Measurements from ENCODE around the gene SYK. TPM values are rescaled to one million over a fixed set of nuclear protein-coding genes. Genes with fewer than 3 reads are reported as not detected.

SYK gene
- total RNA-seq, 1 donor: not detected

DNA sequence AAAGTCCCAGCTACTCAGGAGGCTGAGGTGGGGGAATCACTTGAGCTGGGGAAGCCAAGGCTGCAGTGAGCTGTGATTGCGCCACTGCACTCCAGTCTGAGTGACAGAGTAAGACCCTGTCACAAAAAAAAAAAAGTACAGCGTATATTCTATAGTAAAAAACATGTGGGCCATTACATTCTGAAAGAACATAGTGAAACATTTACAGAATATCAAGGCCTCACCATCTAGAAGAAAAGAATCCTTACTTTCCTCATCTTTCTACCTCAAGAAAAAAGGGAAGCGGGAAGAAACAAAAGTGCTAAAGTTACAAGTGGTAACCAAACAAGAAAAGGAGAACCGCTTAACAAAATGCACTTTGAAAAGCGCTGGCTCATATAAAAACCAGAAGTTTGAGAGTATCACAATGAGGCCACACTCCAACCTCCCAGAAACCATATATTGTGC, 5.7 kb upstream of the SYK start:
- DNase-seq (ENCODE audit: low read depth): no peak
- TF ChIP-seq, protein P1, sequence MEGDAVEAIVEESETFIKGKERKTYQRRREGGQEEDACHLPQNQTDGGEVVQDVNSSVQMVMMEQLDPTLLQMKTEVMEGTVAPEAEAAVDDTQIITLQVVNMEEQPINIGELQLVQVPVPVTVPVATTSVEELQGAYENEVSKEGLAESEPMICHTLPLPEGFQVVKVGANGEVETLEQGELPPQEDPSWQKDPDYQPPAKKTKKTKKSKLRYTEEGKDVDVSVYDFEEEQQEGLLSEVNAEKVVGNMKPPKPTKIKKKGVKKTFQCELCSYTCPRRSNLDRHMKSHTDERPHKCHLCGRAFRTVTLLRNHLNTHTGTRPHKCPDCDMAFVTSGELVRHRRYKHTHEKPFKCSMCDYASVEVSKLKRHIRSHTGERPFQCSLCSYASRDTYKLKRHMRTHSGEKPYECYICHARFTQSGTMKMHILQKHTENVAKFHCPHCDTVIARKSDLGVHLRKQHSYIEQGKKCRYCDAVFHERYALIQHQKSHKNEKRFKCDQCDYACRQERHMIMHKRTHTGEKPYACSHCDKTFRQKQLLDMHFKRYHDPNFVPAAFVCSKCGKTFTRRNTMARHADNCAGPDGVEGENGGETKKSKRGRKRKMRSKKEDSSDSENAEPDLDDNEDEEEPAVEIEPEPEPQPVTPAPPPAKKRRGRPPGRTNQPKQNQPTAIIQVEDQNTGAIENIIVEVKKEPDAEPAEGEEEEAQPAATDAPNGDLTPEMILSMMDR (IDR thresholded peaks at IDR 0.05; ENCODE audit: insufficient read depth, low read depth, low read length): no peak
- no peak overlapping the region for H3K4me3 ChIP-seq (ENCODE audit: low read depth, low read length)

DNA sequence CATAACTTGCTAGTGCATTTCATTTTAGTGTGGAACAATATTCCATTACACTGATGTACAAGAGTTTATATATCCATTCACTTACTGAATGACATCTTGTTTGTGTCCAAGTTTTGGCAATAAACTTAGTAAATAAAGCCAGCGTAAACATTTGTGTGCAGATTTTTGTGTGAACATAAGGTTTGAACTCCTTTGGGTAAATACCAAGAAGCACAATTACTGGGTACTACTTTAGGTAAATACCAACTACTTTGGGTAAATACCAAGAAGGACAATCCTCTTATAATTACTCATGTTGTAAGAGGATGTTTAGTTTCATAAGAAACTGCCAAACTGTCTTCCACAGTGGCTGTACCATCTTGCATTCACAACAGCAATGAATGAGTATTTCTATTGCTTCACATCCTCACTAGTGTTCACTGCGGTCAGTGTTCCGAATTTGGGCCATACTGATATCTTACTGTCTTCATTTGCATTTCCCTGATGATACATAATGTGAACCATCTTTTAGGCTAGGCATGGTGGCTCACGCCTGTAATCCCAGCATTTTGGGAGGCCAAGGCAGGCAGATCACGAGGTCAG, 2.3 kb upstream of the SYK start:
- H3K4me3 ChIP-seq (ENCODE audit: low read depth, low read length): no peak overlapping the region
- TF ChIP-seq, protein P1 (IDR thresholded peaks at IDR 0.05; ENCODE audit: insufficient read depth, low read depth, low read length): no peak

DNA sequence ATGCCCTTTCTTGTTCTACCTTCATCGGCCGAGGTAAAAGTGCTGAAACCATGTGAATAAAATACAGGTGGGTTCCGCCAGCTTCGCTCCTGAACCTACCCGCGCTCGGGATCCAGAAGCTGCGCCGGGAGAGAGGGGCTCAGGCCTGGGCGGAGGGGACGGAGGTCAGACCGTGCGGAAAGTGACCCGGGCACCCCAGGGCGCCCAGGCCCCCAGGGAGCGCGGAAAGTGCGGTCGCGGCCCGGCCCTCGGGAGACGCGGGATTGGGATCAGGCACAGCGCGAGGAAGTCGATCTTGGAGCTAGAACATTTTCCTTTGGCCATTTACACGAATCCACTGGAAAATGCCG, 329 bp downstream of the SYK start:
- TF ChIP-seq, protein P1 (IDR thresholded peaks at IDR 0.05; ENCODE audit: insufficient read depth, low read depth, low read length): no peak
- no peak overlapping the region for H3K4me3 ChIP-seq (ENCODE audit: low read depth, low read length)

More for the DNA sequence above, 2.3 kb upstream of the SYK start:
- no peak for DNase-seq (ENCODE audit: low read depth)

DNA sequence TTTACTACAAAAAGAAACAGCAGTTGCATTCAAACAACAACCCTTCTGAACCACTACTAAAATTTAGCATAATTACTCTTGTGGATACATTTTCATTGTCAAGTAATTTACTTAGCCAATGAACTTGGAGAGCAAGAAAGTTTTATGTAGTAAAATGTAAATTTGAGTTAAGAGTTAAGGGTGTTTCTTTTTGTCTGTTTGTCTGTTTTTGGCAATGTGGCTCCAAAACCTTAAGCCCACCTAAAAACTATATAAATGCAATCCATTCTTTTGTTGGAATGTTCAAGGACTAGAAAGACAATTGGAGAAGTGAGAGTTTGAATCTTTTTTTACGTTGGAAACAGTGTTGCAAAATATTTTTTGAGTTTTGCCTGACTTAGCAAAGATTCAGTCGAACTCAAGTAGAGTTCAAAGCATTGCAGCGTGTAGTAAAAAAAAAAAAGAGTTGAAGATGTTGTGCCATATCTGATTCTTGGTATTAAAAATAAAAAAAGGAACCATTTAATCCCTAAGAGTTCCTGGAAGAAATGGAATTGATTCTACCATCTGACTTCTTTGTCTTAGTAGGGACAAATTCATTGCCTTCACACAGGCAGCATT, 867 bp downstream of the SYK start:
- TF ChIP-seq, protein P1 (IDR thresholded peaks at IDR 0.05; ENCODE audit: insufficient read depth, low read depth, low read length): no peak
- H3K4me3 ChIP-seq (ENCODE audit: low read depth, low read length): no peak overlapping the region
- no peak for DNase-seq (ENCODE audit: low read depth)

More for the DNA sequence above, 329 bp downstream of the SYK start:
- DNase-seq (ENCODE audit: low read depth): no peak

DNA sequence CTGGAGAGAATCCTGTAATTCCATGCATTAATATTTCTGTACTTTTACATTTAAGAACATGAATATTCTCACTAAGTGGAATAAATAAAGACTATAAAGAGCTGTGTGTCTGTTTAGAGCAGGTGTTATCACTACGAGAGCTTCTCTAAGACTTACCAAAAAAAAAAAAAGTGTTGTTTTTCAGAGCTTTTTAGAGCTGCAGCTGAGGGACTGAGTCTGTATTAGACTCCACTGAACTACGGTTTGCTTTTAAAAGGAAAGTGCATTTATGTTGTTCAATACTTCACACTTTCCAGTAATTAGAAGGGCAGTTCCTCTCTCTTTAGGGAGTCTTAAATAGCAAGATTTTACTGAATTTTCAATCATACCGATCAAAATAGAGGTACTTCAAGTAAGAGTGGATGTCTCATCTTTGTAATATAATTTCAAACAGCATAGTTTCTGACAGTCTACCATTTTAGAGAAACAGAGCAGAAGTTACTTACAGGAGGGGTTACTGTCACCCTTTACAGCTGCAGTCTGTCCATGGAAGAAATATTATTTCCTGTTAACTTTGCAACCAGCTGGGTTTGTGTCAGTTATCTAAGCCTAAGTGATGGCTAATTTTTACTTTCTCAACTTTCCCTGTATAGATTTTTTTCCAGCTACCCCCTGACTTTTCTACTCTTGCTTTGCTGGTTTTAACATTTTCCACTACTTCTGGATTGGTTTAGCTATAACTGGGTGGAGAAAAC, 2.4 kb downstream of the SYK start:
- TF ChIP-seq, protein P1 (IDR thresholded peaks at IDR 0.05; ENCODE audit: insufficient read depth, low read depth, low read length): no peak
- no peak overlapping the region for H3K4me3 ChIP-seq (ENCODE audit: low read depth, low read length)
- DNase-seq (ENCODE audit: low read depth): no peak

DNA sequence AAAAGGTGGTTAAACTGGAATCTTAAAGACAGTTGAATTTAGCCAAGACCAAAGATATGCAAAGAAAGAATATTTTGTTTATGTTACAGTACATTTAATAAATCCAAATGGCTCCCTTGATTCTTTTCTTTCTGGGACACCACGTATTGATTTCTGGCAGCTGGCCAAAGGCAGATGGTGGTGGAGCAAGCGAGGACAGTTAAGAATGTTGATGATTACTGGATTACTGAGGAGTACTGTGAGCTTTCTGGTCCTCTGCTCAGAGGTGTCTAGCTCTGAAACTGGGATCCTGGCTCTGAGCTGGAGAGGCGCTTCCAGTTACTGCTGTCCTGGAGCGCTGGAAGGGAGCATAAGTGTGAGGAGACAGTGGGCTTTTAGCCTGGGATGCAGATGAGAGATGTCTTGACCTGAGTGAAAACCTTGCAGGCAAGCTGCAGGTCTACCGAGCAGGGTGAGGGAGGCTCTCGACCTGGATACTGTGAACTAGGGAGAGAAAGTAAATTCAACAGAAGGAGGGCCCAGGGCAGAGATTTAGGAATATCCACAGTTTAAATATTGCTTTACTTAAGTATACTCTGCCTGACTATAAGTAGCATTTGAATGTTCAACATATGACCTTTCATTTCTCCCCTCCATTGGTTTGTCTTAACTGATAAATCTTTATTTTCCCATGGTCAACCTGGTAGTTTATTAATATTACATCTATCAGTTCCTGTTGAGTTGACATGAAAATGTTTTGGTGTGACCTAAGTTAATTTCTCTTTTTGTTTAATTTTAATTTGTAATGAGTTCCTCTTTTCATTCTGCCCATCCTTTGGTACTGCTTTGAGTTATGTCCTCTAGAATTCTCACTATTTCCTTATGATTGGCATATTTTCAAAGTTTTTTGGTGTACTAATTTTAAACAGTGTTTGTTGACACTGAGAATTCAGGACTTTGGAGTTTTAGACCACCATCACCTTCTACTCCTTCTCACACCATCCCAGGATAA, 3.7 kb downstream of the SYK start:
- DNase-seq (ENCODE audit: low read depth): no peak
- no peak overlapping the region for H3K4me3 ChIP-seq (ENCODE audit: low read depth, low read length)
- TF ChIP-seq, protein P1 (IDR thresholded peaks at IDR 0.05; ENCODE audit: insufficient read depth, low read depth, low read length): no peak

All from fibroblast of villous mesenchyme (primary cell).